Uterus (tissue), 2 donors: Measurements from ENCODE around the gene CELF2.

Source experiments
- POLR2A ChIP-seq, 2 donors: fragments of 450-650 bp; IDR thresholded peaks; one replicate each; pipeline ENCODE4 v1.6.1; 2016; ENCODE audit warnings: antibody characterized with exemption in 2 of 2, mild to moderate bottlenecking in 1 of 2, moderate library complexity in 1 of 2
- TF ChIP-seq, protein P1 (sequence below), 4 experiments: fragments of 200-600 bp in 2 of 4; fragments of 450-650 bp in 2 of 4; sonication (generic) in 2 of 4; IDR thresholded peaks; one replicate each; pipeline ENCODE4 v1.5.1; 2016 to 2019; ENCODE audit warnings: antibody characterized with exemption in 4 of 4, mild to moderate bottlenecking in 2 of 4, moderate library complexity in 1 of 4

DNA sequence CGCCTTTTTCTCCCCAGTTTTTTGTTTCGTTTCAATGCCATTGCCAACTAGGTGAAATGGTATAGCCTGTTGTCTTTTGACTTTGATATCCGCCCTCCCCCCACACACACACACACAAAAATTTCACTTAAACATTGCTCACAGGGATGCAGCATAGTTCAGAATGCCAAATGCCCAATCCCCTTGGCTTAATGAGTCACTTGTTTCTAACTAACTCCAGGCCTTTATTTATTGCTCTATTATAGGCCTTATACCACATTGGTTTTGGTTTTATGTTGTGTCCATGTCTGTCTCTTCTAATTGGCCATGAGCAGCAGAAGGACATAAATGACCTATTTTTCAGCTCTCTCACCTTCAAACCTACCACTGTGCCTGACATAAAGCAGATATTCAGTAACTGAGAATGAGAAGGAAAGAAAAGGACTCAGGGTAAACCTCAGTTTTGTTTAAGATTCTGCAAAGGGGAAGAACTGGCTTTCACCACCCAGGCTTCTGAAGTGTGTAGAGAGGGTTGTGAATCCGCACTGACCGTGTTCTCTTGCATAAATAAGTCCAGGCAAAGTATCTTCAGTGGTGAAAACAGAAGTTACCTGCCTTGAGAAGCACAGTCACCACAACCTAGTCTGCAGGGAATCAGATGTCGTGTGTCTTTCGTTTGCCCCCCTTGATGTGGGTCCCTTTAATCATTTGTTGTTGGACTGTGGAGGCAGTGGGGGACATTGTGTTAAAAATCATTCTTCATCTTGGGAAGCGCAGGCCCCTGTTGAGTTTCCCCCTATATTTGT lies 139.8 kb downstream of the CELF2 start:
- TF ChIP-seq POLR2A (IDR thresholded peaks at IDR 0.05): no peak
- TF ChIP-seq, protein P1, sequence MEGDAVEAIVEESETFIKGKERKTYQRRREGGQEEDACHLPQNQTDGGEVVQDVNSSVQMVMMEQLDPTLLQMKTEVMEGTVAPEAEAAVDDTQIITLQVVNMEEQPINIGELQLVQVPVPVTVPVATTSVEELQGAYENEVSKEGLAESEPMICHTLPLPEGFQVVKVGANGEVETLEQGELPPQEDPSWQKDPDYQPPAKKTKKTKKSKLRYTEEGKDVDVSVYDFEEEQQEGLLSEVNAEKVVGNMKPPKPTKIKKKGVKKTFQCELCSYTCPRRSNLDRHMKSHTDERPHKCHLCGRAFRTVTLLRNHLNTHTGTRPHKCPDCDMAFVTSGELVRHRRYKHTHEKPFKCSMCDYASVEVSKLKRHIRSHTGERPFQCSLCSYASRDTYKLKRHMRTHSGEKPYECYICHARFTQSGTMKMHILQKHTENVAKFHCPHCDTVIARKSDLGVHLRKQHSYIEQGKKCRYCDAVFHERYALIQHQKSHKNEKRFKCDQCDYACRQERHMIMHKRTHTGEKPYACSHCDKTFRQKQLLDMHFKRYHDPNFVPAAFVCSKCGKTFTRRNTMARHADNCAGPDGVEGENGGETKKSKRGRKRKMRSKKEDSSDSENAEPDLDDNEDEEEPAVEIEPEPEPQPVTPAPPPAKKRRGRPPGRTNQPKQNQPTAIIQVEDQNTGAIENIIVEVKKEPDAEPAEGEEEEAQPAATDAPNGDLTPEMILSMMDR (IDR thresholded peaks at IDR 0.05): no peak
